HUDEP-2 (cell line): ENCODE measurements around the gene L2HGDH.
A peak's percentile ranks its signal among the peaks of the same experiment; 100 is the strongest.
"Not testable (repeated sequence)": the region's sequence is repeated elsewhere in the genome, so short reads cannot be mapped to it uniquely, and the experiment has no call there.

Experiments
- DNase-seq, 76 experiments: peaks; one replicate each; lab custom pipeline; 2025; ENCODE audit not compliant: unreplicated experiment in 76 of 76; lab: John Stamatoyannopoulos, UW

The L2HGDH gene

GRCh38 chr14:50311972-50312733 is at the start of gene L2HGDH, which contains the start of gene DMAC2L:
L2HGDH (minus strand) TSS chr14:50312229; CDS start chr14:50312150, 79 bp downstream.
DMAC2L (plus strand) TSS chr14:50312324; CDS start chr14:50321488, 9,164 bp downstream.
- peak in 75 of 76 experiments; percentile 25 to 99 (median 88) for DNase-seq

- no peak for DNase-seq
Observed at GRCh38 chr14:50360851-50361250, 48.8 kb upstream of the L2HGDH start.

GRCh38 chr14:50360093-50360492 is 48.1 kb upstream of the L2HGDH start:
- no peak for DNase-seq

GRCh38 chr14:50359631-50360030 is 47.6 kb upstream of the L2HGDH start:
- DNase-seq: no peak

GRCh38 chr14:50357753-50358395 is 45.8 kb upstream of the L2HGDH start:
- no peak for DNase-seq

GRCh38 chr14:50357124-50357523 is 45.1 kb upstream of the L2HGDH start:
- no peak for DNase-seq

GRCh38 chr14:50356283-50356682 is 44.3 kb upstream of the L2HGDH start:
- not testable (repeated sequence) for DNase-seq

GRCh38 chr14:50355692-50356091 is 43.7 kb upstream of the L2HGDH start:
- DNase-seq: no peak

- no peak for DNase-seq
Observed at GRCh38 chr14:50354527-50354926, 42.5 kb upstream of the L2HGDH start.

- DNase-seq: no peak
Observed at GRCh38 chr14:50353126-50353525, 41.1 kb upstream of the L2HGDH start.

GRCh38 chr14:50352584-50352983 is 40.6 kb upstream of the L2HGDH start:
- no peak for DNase-seq

- no peak for DNase-seq
Observed at GRCh38 chr14:50350975-50351374, 38.9 kb upstream of the L2HGDH start.

- no peak for DNase-seq
Observed at GRCh38 chr14:50348933-50349332, 36.9 kb upstream of the L2HGDH start.

GRCh38 chr14:50347521-50347920 is 35.5 kb upstream of the L2HGDH start:
- no peak for DNase-seq

GRCh38 chr14:50345846-50346422 is 33.9 kb upstream of the L2HGDH start:
- DNase-seq: no peak

- no peak for DNase-seq
Observed at GRCh38 chr14:50344876-50345563, 33.0 kb upstream of the L2HGDH start.

- peak in 60 of 76 experiments; percentile 5 to 75 (median 38) for DNase-seq
Observed at GRCh38 chr14:50344116-50344775, 32.2 kb upstream of the L2HGDH start.

GRCh38 chr14:50343434-50343833 is 31.4 kb upstream of the L2HGDH start:
- DNase-seq: no peak

- DNase-seq: peak in 74 of 76 experiments; percentile 21 to 96 (median 82)
Observed at GRCh38 chr14:50342221-50343078, 30.4 kb upstream of the L2HGDH start.

GRCh38 chr14:50340963-50341362 is 28.9 kb upstream of the L2HGDH start:
- peak in 1 of 76 experiments; percentile 13 for DNase-seq
